ENCODE measurements around the gene FRMPD1.

DNA sequence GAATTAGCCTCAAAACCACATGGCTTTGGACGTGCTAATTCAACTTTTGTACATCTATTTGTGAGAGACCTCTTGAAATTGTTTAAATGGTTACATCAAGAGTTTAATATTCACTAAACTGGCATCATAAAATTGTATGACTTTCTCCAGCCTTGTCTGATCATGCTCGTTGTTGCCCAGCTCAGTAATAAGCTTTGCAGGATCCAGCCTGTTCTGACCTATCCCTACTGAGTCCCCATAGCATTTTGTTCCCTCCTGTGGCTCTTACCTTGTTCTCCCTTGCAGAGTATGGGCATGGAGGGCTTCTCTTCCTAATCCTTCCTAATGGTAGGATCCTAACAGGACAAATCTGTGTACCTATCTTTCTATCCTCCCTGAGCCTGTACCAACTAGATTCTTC is 127.8 kb downstream of the FRMPD1 start:
- TF ChIP-seq EZH2 (IDR thresholded peaks at IDR 0.05; ENCODE audit: insufficient read depth, poor library complexity, severe bottlenecking) = no peak
- TF ChIP-seq EZH2phosphoT487 (IDR thresholded peaks at IDR 0.05; ENCODE audit: insufficient read depth, low read depth) = no peak
